OCI-LY7 (cell line): ENCODE data around the gene VPS13D. TPM values are rescaled to one million over a fixed set of nuclear protein-coding genes. Genes with fewer than 3 reads are reported as not detected.

Experiments
- BruUV-seq: library from RNA; stranded (reverse); fragments of 400-500 nt; replicated peaks from 2 replicates; lab custom pipeline; 2021; lab: Mats Ljungman, UMichigan
- CTCF ChIA-PET: fragments of 300-600 bp; sonication (Branson Sonifier 250); formaldehyde crosslinking; loops from one replicate; lab custom pipeline; 2022; ENCODE audit warnings: antibody characterized with exemption; ENCODE audit not compliant: unreplicated experiment; lab: Charles Lee
- POLR2A ChIA-PET: fragments of 300-600 bp; sonication (Branson Sonifier 250); formaldehyde crosslinking; loops from one replicate; lab custom pipeline; 2022; ENCODE audit warnings: antibody characterized with exemption; lab: Charles Lee
- DNase-seq: peaks from one replicate; pipeline ENCODE4 v3.0.0-alpha.2; 2015; ENCODE audit warnings: low spot score
- H2AFZ ChIP-seq: fragments of 200-600 bp; sonication (generic), shearing (Covaris generic); 2 replicates; pipeline ENCODE4 v1.6.1; 2014; ENCODE audit warnings: mild to moderate bottlenecking, antibody characterized with exemption, low read length, moderate library complexity
- H3K27ac ChIP-seq: fragments of 200-600 bp; sonication (generic); 2 replicates; pipeline ENCODE4 v1.5.1; 2014; ENCODE audit warnings: mixed run types, low read depth, mild to moderate bottlenecking, moderate library complexity, low read length, inconsistent platforms; ENCODE audit not compliant: poor library complexity, severe bottlenecking
- H3K36me3 ChIP-seq: fragments of 200-600 bp; sonication (generic); 2 replicates; pipeline ENCODE4 v1.6.1; 2014; ENCODE audit warnings: mild to moderate bottlenecking, antibody characterized with exemption, low read length, moderate library complexity, mixed read lengths; ENCODE audit not compliant: insufficient read depth
- H3K4me1 ChIP-seq: fragments of 200-600 bp; sonication (generic); 2 replicates; pipeline ENCODE4 v1.5.1; 2014; ENCODE audit warnings: mild to moderate bottlenecking, low read length; ENCODE audit not compliant: insufficient read depth, poor library complexity, severe bottlenecking
- H3K4me2 ChIP-seq: fragments of 200-600 bp; sonication (generic); 2 replicates; pipeline ENCODE4 v1.6.1; 2014; ENCODE audit warnings: mild to moderate bottlenecking, low read length
- H3K4me3 ChIP-seq: fragments of 200-600 bp; sonication (generic); 2 replicates; pipeline ENCODE4 v1.5.1; 2014; ENCODE audit warnings: mild to moderate bottlenecking, low read depth, low read length; ENCODE audit not compliant: poor library complexity, severe bottlenecking
- H3K79me2 ChIP-seq: fragments of 200-600 bp; sonication (generic); 2 replicates; pipeline ENCODE4 v1.6.1; 2016; ENCODE audit warnings: low read depth, mild to moderate bottlenecking, low read length, moderate library complexity, mixed read lengths; ENCODE audit not compliant: insufficient read depth
- H3K9me2 ChIP-seq: fragments of 200-600 bp; sonication (generic); 2 replicates; pipeline ENCODE4 v1.6.1; 2016; ENCODE audit warnings: mild to moderate bottlenecking, low read length, mixed read lengths; ENCODE audit not compliant: insufficient read depth
- H3K9me3 ChIP-seq: fragments of 200-600 bp; sonication (generic); 2 replicates; pipeline ENCODE4 v1.6.1; 2014; ENCODE audit warnings: mild to moderate bottlenecking, mixed run types, low read length, mixed read lengths
- H4K20me1 ChIP-seq: fragments of 200-600 bp; sonication (generic); 2 replicates; pipeline ENCODE4 v1.6.1; 2014; ENCODE audit warnings: mild to moderate bottlenecking, antibody characterized with exemption, low read length, moderate library complexity, mixed read lengths; ENCODE audit not compliant: insufficient read depth
- CTCF ChIP-seq: fragments of 200-600 bp; sonication (generic); conservative IDR thresholded peaks from 2 replicates; pipeline ENCODE4 v1.5.1; 2014; ENCODE audit warnings: mild to moderate bottlenecking, antibody characterized with exemption, low read length, moderate library complexity, mixed read lengths
- EZH2phosphoT487 ChIP-seq: fragments of 200-600 bp; sonication (generic); IDR thresholded peaks from 2 replicates; pipeline ENCODE4 v1.6.1; 2018; ENCODE audit warnings: low read depth, borderline replicate concordance, mild to moderate bottlenecking, mixed run types, antibody characterized with exemption, low read length, moderate library complexity, mixed read lengths
- intact Hi-C: fragments of 100-400 bp; cut with micrococcal nuclease; formaldehyde crosslinking; loops from one replicate; pipeline ENCODE4 v1.10.0; 2022; ENCODE audit not compliant: unreplicated experiment
- total RNA-seq, 2 experiments: library from RNA; depleted of rRNA in 1 of 2; stranded (reverse); fragments of >200 nt in 1 of 2; shearing (Covaris generic) in 1 of 2; gene quantifications; 2 replicates each; pipeline ENCODE4 v1.2.3, GENCODE V29; 2014 to 2022

Gene VPS13D
- total RNA-seq, 2 experiments from 2014 or later, result 23.9 to 39.2 TPM

- CTCF ChIA-PET, result no interaction called here
- POLR2A ChIA-PET, result no interaction called here
Observed at GRCh38 chr1:12502336-12503109, 272.7 kb downstream of the VPS13D start.

GRCh38 chr1:12503709-12504108 lies 273.9 kb downstream of the VPS13D start:
- H4K20me1 ChIP-seq, result no peaks in the 10 kb centered on the region
- POLR2A ChIA-PET, result no interaction called here
- TF ChIP-seq CTCF (no peak), EZH2phosphoT487 (no peak)
- 0 out of 2 replicates have a peak, but pooled peaks cover 3% of the 10 kb centered on the region for H3K36me3 ChIP-seq
- no peak overlapping the region for H3K4me3 ChIP-seq
- intact Hi-C loops, result no loop called here
- no peak overlapping the region for H2AFZ ChIP-seq
- DNase-seq, result no peak
- H3K79me2 ChIP-seq, result no peaks in the 10 kb centered on the region
- no TSS peak for BruUV-seq
- H3K4me1 ChIP-seq, result no peaks in the 10 kb centered on the region
- no peaks in the 10 kb centered on the region for H3K9me3 ChIP-seq
- no peak overlapping the region for H3K27ac ChIP-seq
- CTCF ChIA-PET, result no interaction called here
- no peak overlapping the region for H3K4me2 ChIP-seq
- no peaks in the 10 kb centered on the region for H3K9me2 ChIP-seq

More at GRCh38 chr1:12502336-12503109, 272.7 kb downstream of the VPS13D start:
- no TSS peak for BruUV-seq
- Histone ChIP-seq H3K79me2 (no peaks in the 10 kb centered on the region), H3K9me2 (no peaks in the 10 kb centered on the region), H2AFZ (no peak overlapping the region), H3K9me3 (no peaks in the 10 kb centered on the region), H3K4me1 (no peaks in the 10 kb centered on the region), H3K4me3 (no peak overlapping the region), H3K4me2 (no peak overlapping the region), H3K27ac (no peak overlapping the region), H3K36me3 (0 out of 2 replicates have a peak, but pooled peaks cover 3% of the 10 kb centered on the region), H4K20me1 (no peaks in the 10 kb centered on the region)
- no peak for DNase-seq
- intact Hi-C loops, result no loop called here
- TF ChIP-seq EZH2phosphoT487 (no peak), CTCF (no peak)

GRCh38 chr1:12504601-12505000 lies 274.8 kb downstream of the VPS13D start:
- Histone ChIP-seq H3K27ac (no peak overlapping the region), H3K36me3 (no peaks in the 10 kb centered on the region), H3K9me2 (no peaks in the 10 kb centered on the region), H3K4me1 (no peaks in the 10 kb centered on the region), H2AFZ (no peak overlapping the region), H3K4me3 (no peak overlapping the region), H3K9me3 (no peaks in the 10 kb centered on the region), H3K4me2 (no peak overlapping the region), H4K20me1 (no peaks in the 10 kb centered on the region), H3K79me2 (no peaks in the 10 kb centered on the region)
- ChIA-PET POLR2A (no interaction called here), CTCF (no interaction called here)
- DNase-seq, result no peak
- TF ChIP-seq CTCF, result no peak
- no peak for TF ChIP-seq EZH2phosphoT487
- BruUV-seq, result no TSS peak
- intact Hi-C loops, result no loop called here
